ENCODE measurements around the gene SLC35F5.
"Not testable (repeated sequence)": the region's sequence is repeated elsewhere in the genome, so short reads cannot be mapped to it uniquely, and the experiment has no call there.

The SLC35F5 gene

GRCh38 chr2:113692698-113693428 is 63.6 kb downstream of the SLC35F5 start:
- peak; percentile 47 for DNase-seq

GRCh38 chr2:113690871-113691270 is 65.6 kb downstream of the SLC35F5 start:
- DNase-seq, result peak; percentile 51

GRCh38 chr2:113686537-113686936 is 69.9 kb downstream of the SLC35F5 start:
- DNase-seq, result no peak

- no peak for DNase-seq
These were observed 71.0 kb downstream of the SLC35F5 start for GRCh38 chr2:113685471-113685870.

- DNase-seq, result no peak
These were observed 77.0 kb downstream of the SLC35F5 start for GRCh38 chr2:113679457-113679856.

- no peak for DNase-seq
These were observed 79.1 kb downstream of the SLC35F5 start for GRCh38 chr2:113677330-113677729.

GRCh38 chr2:113676623-113677266 is 79.7 kb downstream of the SLC35F5 start:
- DNase-seq, result no peak

GRCh38 chr2:113675875-113676274 is 80.6 kb downstream of the SLC35F5 start:
- no peak for DNase-seq

GRCh38 chr2:113672326-113672932 is 84.0 kb downstream of the SLC35F5 start:
- peak; percentile 27 for DNase-seq

GRCh38 chr2:113669013-113669412 is 87.4 kb downstream of the SLC35F5 start:
- not testable (repeated sequence) for DNase-seq

- not testable (repeated sequence) for DNase-seq
These were observed 91.5 kb downstream of the SLC35F5 start for GRCh38 chr2:113664761-113665533.

GRCh38 chr2:113663285-113664060 is 93.0 kb downstream of the SLC35F5 start:
- DNase-seq, result not testable (repeated sequence)
